Stimulated activated CD4-positive, alpha-beta T cell treated with anti-CD3 and anti-CD28 coated beads, Interleukin-4, amount 100 ng/mL, for 1 hour (primary cell): Measurements from ENCODE around the gene LCNL1.
"Not testable (repeated sequence)": the region's sequence is repeated elsewhere in the genome, so short reads cannot be mapped to it uniquely, and the experiment has no call there.

Experiments
- DNase-seq: peaks from one replicate; pipeline ENCODE4 v3.0.0-alpha.2; 2020

The LCNL1 gene

GRCh38 chr9:136995362-136995761, 12.6 kb downstream of the LCNL1 start:
- DNase-seq, result no peak

DNA sequence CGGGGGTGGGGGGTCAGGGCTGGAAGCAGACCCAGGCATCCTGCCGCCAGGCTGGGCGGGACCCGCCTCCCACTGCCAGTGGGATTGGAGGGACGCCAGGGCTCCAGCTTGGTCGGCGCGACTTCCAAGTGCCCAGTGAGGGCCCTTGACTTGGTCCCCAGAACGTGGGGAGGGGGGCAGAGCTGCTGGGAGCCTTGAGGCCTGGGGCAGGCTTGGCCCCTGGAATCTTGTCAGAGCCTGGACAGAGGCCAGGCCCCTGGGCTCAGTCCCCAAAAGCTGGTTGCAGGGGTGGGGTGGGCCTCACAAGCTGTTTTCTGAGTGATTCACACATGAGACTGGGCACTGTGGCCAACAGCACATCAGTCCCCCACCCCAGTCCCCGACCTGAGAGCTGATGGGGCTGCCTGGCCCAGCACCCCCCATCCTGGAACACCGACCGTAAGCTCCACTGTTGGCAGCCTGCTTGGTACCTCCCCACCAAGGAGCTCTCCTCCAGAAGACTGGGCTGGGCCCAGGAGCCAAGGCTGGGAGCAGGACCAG, 13.0 kb downstream of the LCNL1 start:
- no peak for DNase-seq

DNA sequence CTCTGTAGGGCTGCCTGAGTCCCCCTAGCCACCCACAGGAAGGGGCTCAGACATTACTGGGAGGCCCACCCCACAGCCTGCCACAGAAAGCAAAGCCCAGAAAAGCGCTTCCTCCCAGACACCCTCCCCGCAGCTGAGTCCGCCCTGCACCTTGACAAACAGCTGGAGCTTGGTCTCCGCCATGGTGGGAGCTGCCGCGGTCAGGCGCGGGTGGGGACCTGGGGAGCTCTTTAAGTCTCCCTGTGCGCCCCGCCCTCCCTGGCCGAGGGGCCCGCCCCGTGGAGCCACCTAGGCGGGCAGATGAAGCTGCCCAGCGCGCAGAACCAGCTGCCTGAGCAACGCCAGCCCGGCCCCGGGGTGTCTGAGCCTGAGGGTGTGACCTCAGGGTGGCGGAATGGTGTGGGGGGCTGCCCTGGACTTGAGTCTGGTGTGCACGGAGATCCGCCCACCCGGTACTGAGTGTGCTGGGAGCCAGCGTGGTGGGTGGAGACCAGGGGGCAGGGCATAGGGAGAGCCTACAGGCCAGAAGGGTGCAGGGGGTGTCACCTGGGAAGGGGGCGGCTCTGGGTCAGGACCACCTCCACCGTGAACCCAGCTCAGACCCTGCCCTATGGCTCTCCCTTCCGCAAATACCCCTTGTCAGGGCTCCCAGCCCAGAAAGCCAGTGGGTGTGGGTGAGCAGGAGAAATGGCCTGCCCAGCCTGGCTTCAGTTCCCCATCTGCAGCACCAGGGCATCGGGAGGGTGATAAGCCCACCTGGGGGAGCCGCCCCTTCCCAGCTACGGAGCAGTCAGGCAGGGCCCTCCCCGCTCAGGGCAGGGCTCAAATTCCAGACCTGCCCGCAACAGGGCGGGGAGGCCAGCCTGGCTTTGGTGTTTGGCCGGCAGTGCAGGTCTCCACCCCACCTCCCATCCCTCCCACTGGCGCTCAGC, 13.8 kb downstream of the LCNL1 start, which contains the start of gene CLIC3:
Gene CLIC3, minus strand, starts transcription at position 208 of the 932 bp plus-strand sequence. Its CDS starts 25 bp downstream, at position 183.
- DNase-seq, result peak; percentile 31

GRCh38 chr9:136997371-136997770, 14.6 kb downstream of the LCNL1 start:
- no peak for DNase-seq

GRCh38 chr9:136997830-136998234, 15.0 kb downstream of the LCNL1 start:
- DNase-seq, result no peak

- DNase-seq, result no peak
These were observed 17.6 kb downstream of the LCNL1 start for GRCh38 chr9:137000177-137000930.

DNA sequence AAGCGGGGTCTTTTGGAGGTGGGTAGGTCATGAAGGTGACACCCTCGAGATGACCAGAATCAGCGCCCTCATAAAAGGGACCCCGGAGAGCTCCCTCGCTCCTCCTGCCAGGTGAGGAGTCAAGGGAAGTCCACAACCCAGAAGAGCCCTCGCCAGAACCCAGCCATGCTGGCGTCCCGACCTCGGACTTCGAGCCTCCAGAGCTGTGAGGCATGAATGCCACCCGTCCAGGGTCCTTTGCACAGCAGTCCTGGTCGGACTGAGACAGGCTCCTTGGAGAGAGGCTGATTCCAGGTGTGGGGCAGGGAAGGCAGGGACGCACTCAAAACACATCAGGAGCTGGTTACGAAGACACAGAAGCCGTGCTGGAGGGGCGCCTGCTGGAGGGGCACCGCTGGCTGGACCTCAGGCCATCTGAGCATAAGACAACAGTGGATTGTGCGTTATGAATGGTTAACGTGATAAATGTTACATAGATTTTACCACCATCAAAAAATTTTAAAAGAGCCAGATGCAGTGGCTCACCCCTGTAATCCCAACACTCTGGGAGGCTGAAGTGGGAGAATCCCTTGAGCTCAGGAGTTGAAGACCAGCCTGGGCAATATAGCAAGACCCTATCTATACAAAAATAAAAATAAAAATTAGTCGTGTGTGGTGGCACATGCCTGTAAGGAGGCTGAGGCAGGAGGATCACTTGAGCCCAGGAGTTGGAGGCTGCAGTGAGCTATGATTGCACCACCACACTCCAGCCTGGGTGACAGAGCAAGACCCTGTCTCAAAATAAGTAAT, 19.3 kb downstream of the LCNL1 start:
- DNase-seq, result no peak

GRCh38 chr9:137002646-137003041, 19.9 kb downstream of the LCNL1 start:
- no peak for DNase-seq

DNA sequence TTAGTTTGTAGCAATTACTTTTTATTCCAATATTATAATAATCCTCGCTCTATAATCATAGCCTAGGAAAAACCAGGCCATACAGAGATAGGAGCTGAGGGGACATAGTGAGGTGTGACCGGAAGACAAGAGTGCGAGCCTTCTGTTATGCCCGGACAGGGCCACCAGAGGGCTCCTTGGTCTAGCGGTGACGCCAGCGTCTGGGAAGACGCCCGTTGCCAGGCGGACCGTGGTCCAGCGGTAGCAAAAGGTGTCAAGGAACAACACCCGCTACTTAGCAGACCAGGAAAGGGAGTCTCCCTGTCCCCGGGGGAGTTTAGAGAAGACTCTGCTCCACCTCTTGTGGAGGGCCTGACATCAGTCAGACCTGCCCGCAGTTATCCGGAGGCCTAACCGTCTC, 21.5 kb downstream of the LCNL1 start:
- DNase-seq, result not testable (repeated sequence)

DNA sequence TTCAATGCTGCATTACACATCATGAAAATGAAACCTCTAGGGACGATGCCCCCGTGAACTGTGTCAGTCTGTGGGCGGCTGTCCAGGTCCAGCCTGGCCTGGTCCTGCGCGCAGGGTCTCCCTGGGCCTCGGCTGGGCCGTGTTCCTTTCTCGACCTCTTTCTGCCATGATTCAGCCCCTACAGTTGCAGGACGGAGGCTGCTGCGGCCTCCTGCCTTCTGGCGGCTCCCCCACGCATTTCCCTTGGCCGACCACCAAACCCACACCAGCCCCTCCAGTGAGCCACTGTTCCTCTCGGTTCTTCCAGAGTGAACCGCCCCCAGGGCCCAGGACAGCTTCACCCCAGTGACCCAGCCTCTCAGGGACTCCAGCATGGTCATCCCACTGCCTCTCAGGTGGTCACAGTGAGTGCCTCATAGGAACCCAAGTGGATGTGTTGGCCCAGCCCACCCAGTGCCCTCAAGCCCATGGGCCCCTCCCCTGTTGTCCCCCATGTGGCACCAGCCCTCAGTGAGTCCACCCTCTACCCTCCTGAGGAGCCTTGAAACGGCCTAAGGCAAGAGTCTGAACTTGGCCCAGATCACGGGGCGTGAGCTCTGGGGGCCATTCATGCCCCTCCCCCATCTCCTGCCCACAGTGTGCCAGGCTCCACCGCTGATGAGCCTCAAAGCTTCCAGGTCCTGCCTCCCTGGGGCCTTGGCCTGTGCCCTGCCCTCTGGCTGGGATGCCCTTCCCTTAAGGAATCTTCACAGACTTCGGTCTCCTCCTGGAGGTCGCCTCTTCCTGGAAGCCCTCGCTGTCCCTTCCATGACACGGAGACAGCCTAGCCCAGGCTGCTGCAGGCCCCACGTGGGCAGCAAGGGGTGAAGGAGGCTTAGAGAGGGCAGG, 23.6 kb downstream of the LCNL1 start:
- no peak for DNase-seq

DNA sequence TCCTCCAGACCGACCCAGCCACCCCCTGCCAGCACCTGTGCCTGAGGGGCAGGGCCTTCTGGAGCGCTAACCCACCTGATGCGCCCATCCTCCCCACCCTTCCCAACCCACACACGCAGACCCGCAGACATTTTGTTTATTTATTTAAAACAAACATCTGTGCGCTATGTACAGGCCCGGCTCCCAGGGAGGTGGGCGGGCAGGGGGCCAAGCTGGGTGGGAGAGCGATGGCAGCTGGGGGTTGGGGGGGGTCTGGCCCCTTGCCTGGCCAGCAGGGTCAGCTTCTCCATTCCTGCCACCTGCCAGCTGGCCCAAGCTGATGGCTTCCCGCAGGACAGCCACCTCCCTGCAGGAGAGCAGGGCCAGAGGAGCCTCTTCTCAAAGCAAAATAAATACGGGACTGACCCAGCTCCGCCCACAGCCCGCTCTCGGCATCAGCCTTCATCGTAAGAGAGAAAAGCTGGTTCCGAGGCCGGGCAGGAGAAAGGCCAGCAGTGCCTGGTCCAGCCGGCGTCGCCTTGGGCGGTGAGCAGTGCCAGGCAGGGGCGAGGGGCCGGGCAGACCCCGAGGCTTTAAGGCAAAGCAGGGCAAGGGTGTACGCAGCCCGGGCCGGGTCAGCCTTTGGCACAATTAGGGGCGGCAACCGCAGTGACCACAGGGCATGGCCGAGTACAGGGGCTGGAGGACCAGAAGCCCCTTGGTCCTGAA, 24.5 kb downstream of the LCNL1 start:
- no peak for DNase-seq

GRCh38 chr9:137007816-137008270, 25.1 kb downstream of the LCNL1 start:
- no peak for DNase-seq

DNA sequence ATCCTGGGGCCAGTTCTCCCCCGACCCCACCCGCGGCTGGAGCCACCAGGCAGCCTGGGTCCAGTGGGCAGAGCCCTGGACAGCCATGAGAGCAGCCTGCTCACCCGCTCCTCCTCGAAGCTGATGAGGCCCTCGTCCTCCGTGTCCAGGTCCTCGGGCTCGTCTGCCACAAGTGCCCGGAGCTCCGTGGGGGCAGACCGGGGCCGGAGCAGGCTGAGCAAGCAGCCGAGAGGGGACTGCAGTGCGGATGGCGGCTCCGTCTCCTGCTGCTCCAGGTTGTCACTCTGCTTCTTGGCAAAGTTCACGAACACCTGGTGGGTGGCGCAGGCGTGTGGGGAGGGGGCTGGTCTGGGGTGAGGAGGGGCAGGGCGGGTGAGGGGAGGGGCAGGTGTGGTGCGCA, 25.5 kb downstream of the LCNL1 start:
- DNase-seq, result no peak

GRCh38 chr9:137009217-137009616, 26.4 kb downstream of the LCNL1 start:
- no peak for DNase-seq

DNA sequence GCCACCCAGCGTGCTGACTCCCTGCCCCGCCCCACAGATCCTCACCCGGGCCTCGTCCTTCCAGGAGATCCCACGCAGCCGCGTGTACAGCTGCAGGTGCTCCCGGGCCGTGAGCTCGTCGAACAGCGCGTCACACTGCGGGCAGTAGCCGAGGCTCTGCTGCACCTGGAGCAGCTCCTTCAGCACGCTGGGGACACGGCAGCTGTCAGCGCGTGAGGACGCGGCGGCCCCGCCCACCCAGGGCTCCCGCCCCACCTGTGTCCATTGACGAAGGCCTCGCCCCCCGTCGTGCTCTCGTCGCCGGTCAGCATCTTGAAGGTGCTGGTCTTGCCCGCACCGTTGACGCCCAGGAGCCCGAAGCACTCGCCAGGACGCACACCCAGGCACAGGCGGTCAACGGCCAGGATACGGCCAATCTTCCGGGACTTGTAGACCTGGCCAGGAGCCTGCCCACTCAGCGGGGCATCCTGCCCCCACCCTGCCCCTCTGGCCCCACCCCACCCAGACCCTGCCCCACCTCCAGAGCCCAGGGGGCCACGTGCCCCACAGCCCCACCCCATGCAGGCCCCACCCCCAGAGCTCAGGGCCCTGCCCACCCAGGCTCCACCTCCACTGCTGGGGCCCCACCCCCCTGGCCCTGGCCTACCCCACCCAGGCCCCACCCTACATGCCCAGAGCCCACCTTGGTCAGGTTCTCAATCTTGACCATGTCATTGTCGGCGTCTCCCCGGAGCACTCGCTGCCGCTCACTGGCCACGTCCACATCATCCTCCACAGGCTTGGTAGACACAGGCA, 27.3 kb downstream of the LCNL1 start:
- no peak for DNase-seq

DNA sequence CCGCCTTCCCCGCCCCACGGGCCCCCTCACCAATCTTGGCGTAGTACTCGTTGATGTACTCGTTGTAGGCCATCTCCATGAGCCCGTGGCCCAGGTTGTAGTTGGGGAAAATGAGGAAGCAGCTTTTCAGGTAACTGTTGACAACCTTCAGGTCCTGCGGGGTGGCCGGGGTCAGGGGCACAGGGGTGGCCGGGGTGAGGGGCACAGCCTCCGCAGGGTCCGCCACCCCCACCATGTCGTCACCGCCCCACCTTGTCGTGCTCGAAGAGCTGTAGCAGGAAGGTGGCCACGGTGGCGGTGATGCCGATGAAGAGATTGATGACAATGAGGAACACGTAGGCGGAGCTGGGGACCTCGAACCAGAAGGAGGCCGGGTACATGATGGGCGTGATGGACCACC, 28.4 kb downstream of the LCNL1 start:
- DNase-seq, result no peak

GRCh38 chr9:137011907-137012675, 29.3 kb downstream of the LCNL1 start:
- no peak for DNase-seq

DNA sequence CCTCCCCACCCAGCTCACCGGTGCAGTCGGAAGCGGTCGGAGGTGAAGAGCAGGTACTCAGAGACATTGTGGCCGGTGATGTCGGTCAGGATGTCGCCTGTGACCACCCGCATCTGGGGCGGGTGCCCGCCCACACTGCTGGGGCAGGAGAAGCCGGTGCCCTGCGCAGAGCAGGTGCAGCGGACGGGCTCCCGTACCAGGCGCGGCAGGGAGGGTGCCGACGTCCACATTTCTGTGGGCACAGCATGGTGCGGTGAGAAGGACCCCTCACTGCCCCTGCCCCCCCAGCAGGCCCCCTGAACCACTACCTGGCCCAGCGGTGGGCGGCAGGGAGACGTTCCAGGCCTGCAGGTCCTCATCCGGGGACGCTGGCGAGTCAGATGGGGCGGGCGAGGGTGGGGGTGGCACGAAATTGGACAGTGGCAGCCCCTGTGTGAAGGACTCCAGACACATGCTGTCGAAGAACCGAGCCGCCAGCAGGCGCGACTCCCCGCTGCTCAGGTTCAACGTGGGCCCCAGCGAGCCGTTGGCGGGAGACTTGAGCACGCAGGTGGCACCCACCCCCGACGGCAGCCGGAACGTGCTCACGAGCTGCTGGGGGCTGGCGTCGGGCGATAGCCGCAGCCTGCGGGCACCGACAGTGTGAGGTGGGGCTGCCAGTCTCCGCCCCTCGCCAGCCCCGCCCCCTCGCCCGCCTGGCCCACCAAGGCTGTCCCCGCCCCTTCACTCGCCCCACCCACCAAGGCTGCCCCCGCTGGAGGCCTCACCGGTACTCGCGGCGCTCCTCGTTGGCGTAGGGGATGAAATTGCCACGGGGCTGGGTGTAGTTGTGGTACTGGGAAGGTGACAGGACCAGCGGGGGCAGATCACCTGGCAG, 30.1 kb downstream of the LCNL1 start:
- DNase-seq, result no peak
